Activated naive CD4-positive, alpha-beta T cell treated with anti-CD3 and anti-CD28 coated beads, Interleukin-2, amount 10 ng/mL, durations not matched to agents 7 days and 5 days (primary cell): Measurements from ENCODE around the gene INPP1.

Experiments used
- CTCF ChIA-PET: fragments of 350-600 bp; sonication (Branson Sonifier 250); formaldehyde crosslinking; loops from one replicate; lab custom pipeline; 2021; ENCODE audit warnings: antibody characterized with exemption; lab: Charles Lee
- DNase-seq: peaks from one replicate; pipeline ENCODE4 v3.0.0-alpha.2; 2020
- H3K27ac Mint-ChIP-seq: one replicate; pipeline ENCODE4 v1.8.0; 2021; ENCODE audit warnings: mild to moderate bottlenecking, moderate library complexity, mixed read lengths
- H3K27me3 Mint-ChIP-seq: one replicate; pipeline ENCODE4 v1.8.0; 2021; ENCODE audit warnings: mild to moderate bottlenecking, mixed read lengths
- H3K36me3 Mint-ChIP-seq: one replicate; pipeline ENCODE4 v1.8.0; 2021; ENCODE audit warnings: mixed read lengths
- H3K4me1 Mint-ChIP-seq: one replicate; pipeline ENCODE4 v1.8.0; 2021; ENCODE audit warnings: mixed read lengths
- H3K4me3 Mint-ChIP-seq: one replicate; pipeline ENCODE4 v1.8.0; 2021; ENCODE audit warnings: mild to moderate bottlenecking, moderate library complexity, mixed read lengths
- H3K9me3 Mint-ChIP-seq: one replicate; pipeline ENCODE4 v1.8.0; 2021; ENCODE audit warnings: mixed read lengths

The INPP1 gene

GRCh38 chr2:190382851-190383250 is 39.5 kb downstream of the INPP1 start:
- peak; percentile 31 for DNase-seq
- peaks cover 5% of the 10 kb centered on the region for H3K27me3 Mint-ChIP-seq
- no peak overlapping the region for H3K4me3 Mint-ChIP-seq
- H3K36me3 Mint-ChIP-seq: no peaks in the 10 kb centered on the region
- H3K4me1 Mint-ChIP-seq: no peaks in the 10 kb centered on the region
- CTCF ChIA-PET: interaction anchor here (0.6 to 3.2 kb wide), 9 partner anchors 10 to 426 kb away, joined by 3 to 28 read pairs (median 5); no protein-coding TSS in a partner anchor
- no peaks in the 10 kb centered on the region for H3K9me3 Mint-ChIP-seq
- H3K27ac Mint-ChIP-seq: no peak overlapping the region

GRCh38 chr2:190387422-190387821 is 44.0 kb downstream of the INPP1 start:
- Mint-ChIP-seq H3K36me3 (no peaks in the 10 kb centered on the region), H3K9me3 (no peaks in the 10 kb centered on the region), H3K4me1 (no peaks in the 10 kb centered on the region), H3K27me3 (peaks cover 7% of the 10 kb centered on the region), H3K4me3 (no peak overlapping the region), H3K27ac (no peak overlapping the region)
- CTCF ChIA-PET: interaction anchor here (0.6 to 1.3 kb wide), 2 partner anchors 20 to 293 kb away, joined by 4 read pairs; no protein-coding TSS in a partner anchor
- no peak for DNase-seq

- Mint-ChIP-seq H3K4me1 (no peaks in the 10 kb centered on the region), H3K4me3 (no peak overlapping the region), H3K9me3 (no peaks in the 10 kb centered on the region), H3K27ac (no peak overlapping the region), H3K27me3 (peaks cover 8% of the 10 kb centered on the region), H3K36me3 (no peaks in the 10 kb centered on the region)
- CTCF ChIA-PET: interaction anchor here (1.4 to 2.2 kb wide), 2 partner anchors 11 to 12 kb away, joined by 3 to 5 read pairs; no protein-coding TSS in a partner anchor
- DNase-seq: no peak
Measured at GRCh38 chr2:190396271-190396670, 52.9 kb downstream of the INPP1 start.

GRCh38 chr2:190402986-190403603 is 59.7 kb downstream of the INPP1 start:
- no peaks in the 10 kb centered on the region for H3K36me3 Mint-ChIP-seq
- DNase-seq: no peak
- CTCF ChIA-PET: no interaction called here
- H3K27ac Mint-ChIP-seq: no peak overlapping the region
- no peaks in the 10 kb centered on the region for H3K9me3 Mint-ChIP-seq
- no peak overlapping the region for H3K4me3 Mint-ChIP-seq
- H3K27me3 Mint-ChIP-seq: no peaks in the 10 kb centered on the region
- H3K4me1 Mint-ChIP-seq: no peaks in the 10 kb centered on the region

DNA sequence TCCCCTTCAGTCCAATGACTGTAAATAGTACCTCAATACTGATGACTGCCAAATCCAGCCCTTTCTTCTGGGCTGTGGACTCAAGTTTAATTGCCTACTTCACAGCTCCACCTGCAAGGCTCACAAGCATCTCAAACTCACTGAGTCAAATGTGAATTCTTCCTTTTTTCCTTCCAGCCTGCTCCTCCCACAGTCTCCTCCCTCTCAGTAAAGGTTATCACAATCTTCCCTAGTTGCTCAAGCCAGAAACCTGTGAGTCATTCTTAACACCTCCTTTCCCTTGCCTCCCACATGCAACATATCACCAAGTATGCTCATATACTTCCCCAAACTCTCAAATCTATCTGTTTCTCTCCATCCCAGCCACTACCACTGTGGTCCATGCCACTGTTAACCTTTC is 61.1 kb downstream of the INPP1 start:
- Mint-ChIP-seq H3K36me3 (no peaks in the 10 kb centered on the region), H3K27ac (no peak overlapping the region), H3K27me3 (no peaks in the 10 kb centered on the region), H3K9me3 (no peaks in the 10 kb centered on the region), H3K4me1 (peaks cover 6% of the 10 kb centered on the region), H3K4me3 (no peak overlapping the region)
- CTCF ChIA-PET: no interaction called here
- no peak for DNase-seq

GRCh38 chr2:190405070-190405469 is 61.7 kb downstream of the INPP1 start:
- peaks cover 12% of the 10 kb centered on the region for H3K4me1 Mint-ChIP-seq
- CTCF ChIA-PET: no interaction called here
- H3K27ac Mint-ChIP-seq: no peak overlapping the region
- no peak for DNase-seq
- H3K27me3 Mint-ChIP-seq: no peaks in the 10 kb centered on the region
- H3K9me3 Mint-ChIP-seq: no peaks in the 10 kb centered on the region
- no peaks in the 10 kb centered on the region for H3K36me3 Mint-ChIP-seq
- H3K4me3 Mint-ChIP-seq: no peak overlapping the region

- CTCF ChIA-PET: interaction anchor here (1.3 kb wide), 1 partner anchor 273 kb away, joined by 5 read pairs; no protein-coding TSS in a partner anchor
- Mint-ChIP-seq H3K9me3 (no peaks in the 10 kb centered on the region), H3K4me1 (peaks cover 20% of the 10 kb centered on the region), H3K4me3 (no peak overlapping the region), H3K36me3 (no peaks in the 10 kb centered on the region), H3K27me3 (no peaks in the 10 kb centered on the region), H3K27ac (no peak overlapping the region)
- no peak for DNase-seq
Measured at GRCh38 chr2:190405995-190406394, 62.6 kb downstream of the INPP1 start.

- H3K4me3 Mint-ChIP-seq: no peak overlapping the region
- peaks cover 28% of the 10 kb centered on the region for H3K4me1 Mint-ChIP-seq
- H3K36me3 Mint-ChIP-seq: peaks cover 4% of the 10 kb centered on the region
- DNase-seq: no peak
- H3K9me3 Mint-ChIP-seq: no peaks in the 10 kb centered on the region
- CTCF ChIA-PET: interaction anchor here (0.6 to 1.3 kb wide), 5 partner anchors 11 to 273 kb away, joined by 3 to 5 read pairs (median 3); no protein-coding TSS in a partner anchor
- H3K27me3 Mint-ChIP-seq: no peaks in the 10 kb centered on the region
- H3K27ac Mint-ChIP-seq: peak overlapping the region; percentile 96
Measured at GRCh38 chr2:190406805-190407204, 63.4 kb downstream of the INPP1 start.

GRCh38 chr2:190407246-190407661 is 63.9 kb downstream of the INPP1 start:
- DNase-seq: peak; percentile 59
- Mint-ChIP-seq H3K27me3 (no peaks in the 10 kb centered on the region), H3K36me3 (peaks cover 8% of the 10 kb centered on the region), H3K27ac (peak overlapping the region; percentile 96), H3K4me1 (peaks cover 32% of the 10 kb centered on the region), H3K9me3 (no peaks in the 10 kb centered on the region), H3K4me3 (peak overlapping the region; percentile 78)
- CTCF ChIA-PET: interaction anchor here (0.6 to 1.3 kb wide), 5 partner anchors 12 to 272 kb away, joined by 3 to 5 read pairs (median 3); no protein-coding TSS in a partner anchor

GRCh38 chr2:190407662-190408537 is 64.5 kb downstream of the INPP1 start, which contains the start of gene MFSD6:
MFSD6 (plus strand) TSS chr2:190408355; CDS start chr2:190436030, 27,675 bp downstream.
- H3K36me3 Mint-ChIP-seq: peaks cover 9% of the 10 kb centered on the region
- H3K9me3 Mint-ChIP-seq: no peaks in the 10 kb centered on the region
- CTCF ChIA-PET: interaction anchor here (1.0 kb wide), 2 partner anchors 106 to 243 kb away, joined by 3 read pairs; no protein-coding TSS in a partner anchor
- H3K27me3 Mint-ChIP-seq: no peaks in the 10 kb centered on the region
- H3K4me1 Mint-ChIP-seq: peaks cover 37% of the 10 kb centered on the region
- peak; percentile 73 for DNase-seq
- peak within 1 kb of the TSS; percentile 96 for H3K27ac Mint-ChIP-seq
- H3K4me3 Mint-ChIP-seq: peak within 1 kb of the TSS; percentile 89

GRCh38 chr2:190408538-190409271 is 65.3 kb downstream of the INPP1 start:
- H3K4me3 Mint-ChIP-seq: peak overlapping the region; percentile 89
- H3K4me1 Mint-ChIP-seq: peaks cover 45% of the 10 kb centered on the region
- H3K9me3 Mint-ChIP-seq: no peaks in the 10 kb centered on the region
- no peaks in the 10 kb centered on the region for H3K27me3 Mint-ChIP-seq
- CTCF ChIA-PET: interaction anchor here (0.7 kb wide), 1 partner anchor 271 kb away, joined by 3 read pairs; no protein-coding TSS in a partner anchor
- H3K36me3 Mint-ChIP-seq: peaks cover 10% of the 10 kb centered on the region
- peak; percentile 85 for DNase-seq
- peak overlapping the region; percentile 96 for H3K27ac Mint-ChIP-seq

DNA sequence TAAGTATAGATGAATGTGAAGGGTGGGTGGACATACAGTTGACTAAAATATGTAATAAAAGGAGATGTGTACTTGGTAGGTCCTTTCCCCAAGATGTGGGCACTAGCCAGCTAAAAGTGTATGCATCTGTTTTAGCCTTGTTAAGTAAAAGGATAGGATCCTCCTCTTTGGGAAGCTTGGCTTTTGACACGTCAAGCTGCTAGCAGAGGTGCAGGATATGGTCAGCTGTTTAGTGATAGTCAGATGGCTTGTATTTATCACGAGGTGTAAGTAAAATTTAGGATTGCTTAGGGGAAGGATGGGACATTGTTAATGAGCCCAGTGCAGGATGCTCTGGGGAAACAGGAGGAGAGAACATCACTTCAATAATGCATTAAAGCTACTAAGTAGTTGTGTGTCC is 66.2 kb downstream of the INPP1 start:
- peaks cover 11% of the 10 kb centered on the region for H3K36me3 Mint-ChIP-seq
- peak overlapping the region; percentile 89 for H3K4me3 Mint-ChIP-seq
- H3K27ac Mint-ChIP-seq: peak overlapping the region; percentile 96
- H3K27me3 Mint-ChIP-seq: no peaks in the 10 kb centered on the region
- CTCF ChIA-PET: interaction anchor here (0.7 kb wide), 1 partner anchor 270 kb away, joined by 3 read pairs; no protein-coding TSS in a partner anchor
- no peaks in the 10 kb centered on the region for H3K9me3 Mint-ChIP-seq
- peaks cover 50% of the 10 kb centered on the region for H3K4me1 Mint-ChIP-seq
- no peak for DNase-seq

DNA sequence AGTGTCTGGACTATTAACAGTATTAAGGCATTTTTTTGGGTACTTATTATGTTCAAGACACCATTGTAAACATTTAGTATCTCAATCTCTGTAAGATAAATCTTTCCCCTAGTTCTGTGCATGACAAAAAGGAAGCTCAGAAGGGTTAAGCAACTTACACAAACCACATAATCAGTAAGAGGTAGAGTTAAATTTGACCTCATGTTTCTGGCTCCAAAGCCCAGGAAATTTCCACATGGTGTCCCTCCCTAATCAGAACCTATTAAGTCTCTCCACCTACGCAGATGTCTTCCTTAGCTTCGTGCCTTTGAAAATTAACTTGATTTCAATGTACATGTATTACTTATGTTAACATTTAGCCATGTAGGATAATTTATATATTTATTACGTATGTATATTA is 66.8 kb downstream of the INPP1 start:
- Mint-ChIP-seq H3K36me3 (peaks cover 11% of the 10 kb centered on the region), H3K9me3 (no peaks in the 10 kb centered on the region), H3K4me1 (peaks cover 52% of the 10 kb centered on the region), H3K4me3 (peak overlapping the region; percentile 89), H3K27me3 (no peaks in the 10 kb centered on the region), H3K27ac (no peak overlapping the region)
- DNase-seq: no peak
- CTCF ChIA-PET: interaction anchor here (0.8 kb wide), 2 partner anchors 9 to 17 kb away, joined by 3 read pairs; no protein-coding TSS in a partner anchor
